ENCODE measurements around the gene FILIP1L.

FILIP1L gene

DNA sequence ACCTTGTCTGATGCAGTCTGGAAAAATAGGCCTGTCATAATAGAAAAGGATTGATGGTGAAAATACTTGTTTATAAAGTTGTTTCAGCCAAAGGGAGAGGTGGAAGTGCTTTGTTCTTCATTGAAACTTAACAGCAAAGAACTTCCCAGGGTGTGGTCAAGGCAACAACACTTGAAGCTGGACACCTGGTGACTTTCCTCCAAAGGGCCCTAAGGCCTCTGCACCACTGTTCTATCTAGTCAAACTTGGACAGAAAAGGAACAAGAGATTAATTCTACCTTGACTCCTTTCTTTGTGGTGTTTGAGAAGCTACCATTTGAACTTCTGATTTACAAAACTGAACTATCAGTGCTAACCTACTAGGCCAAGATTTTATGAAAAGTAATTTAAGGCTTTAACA is 194.6 kb downstream of the FILIP1L start:
- TF ChIP-seq, protein P1, sequence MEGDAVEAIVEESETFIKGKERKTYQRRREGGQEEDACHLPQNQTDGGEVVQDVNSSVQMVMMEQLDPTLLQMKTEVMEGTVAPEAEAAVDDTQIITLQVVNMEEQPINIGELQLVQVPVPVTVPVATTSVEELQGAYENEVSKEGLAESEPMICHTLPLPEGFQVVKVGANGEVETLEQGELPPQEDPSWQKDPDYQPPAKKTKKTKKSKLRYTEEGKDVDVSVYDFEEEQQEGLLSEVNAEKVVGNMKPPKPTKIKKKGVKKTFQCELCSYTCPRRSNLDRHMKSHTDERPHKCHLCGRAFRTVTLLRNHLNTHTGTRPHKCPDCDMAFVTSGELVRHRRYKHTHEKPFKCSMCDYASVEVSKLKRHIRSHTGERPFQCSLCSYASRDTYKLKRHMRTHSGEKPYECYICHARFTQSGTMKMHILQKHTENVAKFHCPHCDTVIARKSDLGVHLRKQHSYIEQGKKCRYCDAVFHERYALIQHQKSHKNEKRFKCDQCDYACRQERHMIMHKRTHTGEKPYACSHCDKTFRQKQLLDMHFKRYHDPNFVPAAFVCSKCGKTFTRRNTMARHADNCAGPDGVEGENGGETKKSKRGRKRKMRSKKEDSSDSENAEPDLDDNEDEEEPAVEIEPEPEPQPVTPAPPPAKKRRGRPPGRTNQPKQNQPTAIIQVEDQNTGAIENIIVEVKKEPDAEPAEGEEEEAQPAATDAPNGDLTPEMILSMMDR (IDR thresholded peaks at IDR 0.05; ENCODE audit: low read depth, low read length): no peak
- DNase-seq (ENCODE audit: extremely low read depth, low read depth): no peak

DNA sequence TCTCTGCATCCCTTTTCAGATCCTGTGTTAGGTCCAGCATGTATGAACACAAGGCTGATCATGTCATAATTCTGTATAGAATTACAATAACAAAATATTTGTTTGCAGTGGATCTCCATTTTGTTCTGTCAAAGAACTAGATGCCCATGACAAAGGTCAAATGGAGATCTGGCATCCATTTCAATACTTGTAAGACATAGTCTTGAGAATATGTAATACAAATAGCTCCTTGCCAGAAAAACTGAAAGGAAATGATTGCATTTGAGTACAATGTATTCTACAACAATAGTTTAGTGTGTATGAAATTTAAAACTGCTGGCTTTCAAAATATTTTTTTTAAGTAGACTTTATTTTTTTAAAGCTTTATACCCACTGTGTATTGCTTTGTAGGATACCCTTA is 195.6 kb downstream of the FILIP1L start:
- TF ChIP-seq, protein P1 (IDR thresholded peaks at IDR 0.05; ENCODE audit: low read depth, low read length): no peak
- DNase-seq (ENCODE audit: extremely low read depth, low read depth): no peak

DNA sequence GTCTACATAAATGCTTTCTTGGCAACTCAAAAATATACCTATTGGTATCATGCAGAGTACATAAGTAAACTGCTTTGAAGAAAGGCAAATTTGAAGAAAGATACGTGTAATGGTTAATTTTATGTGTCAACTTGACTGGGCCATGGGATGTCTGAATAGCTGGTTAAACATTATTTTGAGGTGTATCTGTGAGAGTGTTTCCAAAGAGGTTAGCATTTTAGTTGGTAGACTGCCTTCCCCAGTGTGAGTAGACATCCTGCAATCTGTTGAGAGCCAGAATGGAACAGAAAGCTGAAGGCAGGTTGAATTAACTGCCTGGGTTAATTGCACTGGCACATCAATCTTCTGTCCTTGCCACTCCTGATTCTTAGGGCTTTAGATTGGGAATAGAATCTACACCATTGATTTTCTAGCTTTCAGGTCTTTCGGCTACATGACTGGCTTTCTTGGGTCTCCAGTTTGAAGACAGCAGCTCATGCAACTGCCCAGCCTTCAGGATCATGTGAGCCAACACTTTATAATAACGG is 198.3 kb downstream of the FILIP1L start:
- DNase-seq (ENCODE audit: extremely low read depth, low read depth): no peak
- TF ChIP-seq, protein P1 (IDR thresholded peaks at IDR 0.05; ENCODE audit: low read depth, low read length): no peak

DNA sequence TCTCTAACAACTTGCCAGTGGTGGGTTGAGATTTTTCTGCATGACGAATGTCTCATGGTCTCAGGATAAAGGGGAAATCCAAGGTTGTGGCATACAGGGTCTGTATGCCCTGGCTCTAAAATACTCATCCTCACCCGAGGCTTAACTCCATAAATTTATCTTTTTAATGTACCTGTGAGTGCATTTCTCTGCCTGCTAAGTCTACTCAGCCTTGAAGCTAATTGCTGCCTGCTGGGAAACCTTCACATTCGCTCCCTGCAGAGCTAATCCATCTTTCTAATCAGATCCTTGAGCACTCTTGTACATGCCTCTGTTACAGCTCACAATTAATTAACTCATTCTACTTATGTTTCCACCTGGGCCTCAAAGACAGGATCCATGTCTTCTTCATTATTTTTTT is 202.9 kb downstream of the FILIP1L start:
- no peak for DNase-seq (ENCODE audit: extremely low read depth, low read depth)

DNA sequence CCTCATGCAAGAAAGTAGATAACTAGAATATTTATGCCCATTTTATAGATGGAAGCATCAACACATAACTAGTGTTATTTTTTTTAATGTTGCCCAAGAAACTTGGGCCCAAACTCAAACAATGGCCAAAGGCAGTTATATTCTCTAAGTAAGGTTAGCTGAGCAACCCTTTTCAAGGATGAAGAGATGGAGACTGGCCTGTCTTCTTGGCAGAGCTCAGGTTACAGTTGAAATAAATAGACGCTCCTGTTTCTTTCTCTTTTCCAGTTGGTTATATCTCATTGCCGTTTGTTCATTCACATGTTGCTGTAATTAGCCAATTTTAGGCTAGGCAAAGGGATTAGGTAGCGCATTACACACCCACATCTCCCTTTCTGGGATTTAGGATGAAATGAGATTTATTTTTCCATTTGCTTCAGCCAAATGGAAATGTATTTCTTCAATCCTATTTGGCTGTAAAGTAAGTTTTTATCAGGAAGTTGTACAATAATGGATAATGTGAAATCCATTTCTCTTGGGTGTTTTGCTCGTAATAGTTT is 203.5 kb downstream of the FILIP1L start:
- no peak for DNase-seq (ENCODE audit: extremely low read depth, low read depth)
- TF ChIP-seq, protein P1 (IDR thresholded peaks at IDR 0.05; ENCODE audit: low read depth, low read length): no peak

More for the DNA sequence above, 202.9 kb downstream of the FILIP1L start:
- TF ChIP-seq, protein P1 (IDR thresholded peaks at IDR 0.05; ENCODE audit: low read depth, low read length): no peak

DNA sequence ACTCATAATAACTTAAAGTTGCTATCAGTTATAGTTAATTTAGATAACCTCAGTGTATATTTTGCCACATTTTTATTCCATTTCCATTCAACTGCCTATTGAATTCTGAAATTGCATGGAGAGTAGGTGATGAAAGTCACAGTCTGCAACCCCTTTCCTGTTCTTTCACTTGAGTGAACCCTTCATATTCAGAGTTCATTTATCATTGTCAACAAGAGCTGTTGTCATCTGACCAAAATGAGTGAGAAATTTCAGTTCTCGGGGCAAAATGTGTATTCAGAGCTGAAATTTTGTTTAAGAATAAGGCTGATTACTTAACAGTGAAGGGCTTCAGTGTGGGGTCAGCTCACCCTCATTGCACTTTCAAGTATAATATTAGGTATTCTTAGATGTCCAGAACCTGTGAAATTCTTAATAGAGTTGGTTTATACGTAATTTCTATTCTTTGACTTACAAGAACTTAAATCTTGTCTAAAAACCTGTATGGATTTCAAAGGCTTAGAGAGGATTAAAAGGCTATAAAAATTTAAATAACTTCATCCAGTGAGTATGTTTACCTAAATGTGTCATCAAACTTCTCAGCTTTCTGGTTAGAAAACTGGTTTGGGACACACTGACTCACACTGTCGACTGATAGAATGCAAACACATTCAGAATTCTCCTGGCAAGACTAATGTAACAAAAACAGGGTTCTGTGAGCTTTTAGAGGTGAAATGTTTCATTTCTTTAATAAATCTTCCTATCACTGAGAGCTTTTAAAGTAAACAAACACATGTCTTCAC is 204.4 kb downstream of the FILIP1L start:
- TF ChIP-seq, protein P1 (IDR thresholded peaks at IDR 0.05; ENCODE audit: low read depth, low read length): no peak
- no peak for DNase-seq (ENCODE audit: extremely low read depth, low read depth)

DNA sequence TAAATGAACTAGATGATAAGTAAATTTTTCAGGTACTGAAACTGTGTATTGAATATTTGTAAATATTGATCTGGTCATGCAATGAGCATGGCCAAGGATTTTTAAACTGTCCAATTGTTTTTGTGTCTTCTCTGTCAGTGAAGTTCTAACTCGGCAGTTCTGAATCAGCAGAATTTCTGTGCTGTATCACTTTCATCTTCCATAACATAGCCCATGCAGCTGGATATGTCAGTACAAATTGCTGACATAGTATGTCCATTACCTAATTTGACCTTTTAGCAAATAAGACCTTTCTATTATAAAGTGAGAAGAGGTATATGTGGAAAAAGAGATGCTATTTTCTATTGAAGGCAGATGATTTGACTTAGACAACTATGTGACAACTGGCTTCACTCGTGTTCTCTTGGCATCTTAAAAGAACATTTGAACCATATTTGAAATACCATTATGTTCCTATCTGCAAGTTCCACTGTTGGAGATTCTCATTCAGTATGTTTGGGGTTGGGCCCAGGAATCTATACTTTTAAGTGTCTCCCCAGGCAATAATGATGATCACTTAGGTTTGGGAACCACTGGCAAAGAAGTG is 206.2 kb downstream of the FILIP1L start:
- TF ChIP-seq, protein P1 (IDR thresholded peaks at IDR 0.05; ENCODE audit: low read depth, low read length): no peak

More for the DNA sequence above, 206.2 kb downstream of the FILIP1L start:
- DNase-seq (ENCODE audit: extremely low read depth, low read depth): no peak
